Measurements from ENCODE around the gene CLCN2.

DNA sequence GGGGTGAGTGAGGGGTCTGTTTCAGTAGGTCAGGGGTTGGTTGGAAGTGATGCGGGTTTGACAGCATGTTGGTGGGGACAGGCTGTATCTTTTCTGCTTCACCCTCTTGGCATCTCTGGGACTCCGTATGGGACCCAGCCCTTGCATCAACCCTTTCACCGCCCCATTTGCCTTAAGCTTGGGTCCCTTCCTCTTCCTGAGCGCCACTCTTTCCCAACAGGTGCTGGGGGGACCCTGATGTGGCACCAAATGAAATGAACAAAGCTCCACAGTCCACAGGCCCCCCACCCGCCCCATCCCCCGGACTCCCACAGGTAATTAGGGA, 45.9 kb downstream of the CLCN2 start:
- TF ChIP-seq, protein P1, sequence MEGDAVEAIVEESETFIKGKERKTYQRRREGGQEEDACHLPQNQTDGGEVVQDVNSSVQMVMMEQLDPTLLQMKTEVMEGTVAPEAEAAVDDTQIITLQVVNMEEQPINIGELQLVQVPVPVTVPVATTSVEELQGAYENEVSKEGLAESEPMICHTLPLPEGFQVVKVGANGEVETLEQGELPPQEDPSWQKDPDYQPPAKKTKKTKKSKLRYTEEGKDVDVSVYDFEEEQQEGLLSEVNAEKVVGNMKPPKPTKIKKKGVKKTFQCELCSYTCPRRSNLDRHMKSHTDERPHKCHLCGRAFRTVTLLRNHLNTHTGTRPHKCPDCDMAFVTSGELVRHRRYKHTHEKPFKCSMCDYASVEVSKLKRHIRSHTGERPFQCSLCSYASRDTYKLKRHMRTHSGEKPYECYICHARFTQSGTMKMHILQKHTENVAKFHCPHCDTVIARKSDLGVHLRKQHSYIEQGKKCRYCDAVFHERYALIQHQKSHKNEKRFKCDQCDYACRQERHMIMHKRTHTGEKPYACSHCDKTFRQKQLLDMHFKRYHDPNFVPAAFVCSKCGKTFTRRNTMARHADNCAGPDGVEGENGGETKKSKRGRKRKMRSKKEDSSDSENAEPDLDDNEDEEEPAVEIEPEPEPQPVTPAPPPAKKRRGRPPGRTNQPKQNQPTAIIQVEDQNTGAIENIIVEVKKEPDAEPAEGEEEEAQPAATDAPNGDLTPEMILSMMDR (IDR thresholded peaks at IDR 0.05; ENCODE audit: low read depth, low read length) = no peak
- TF ChIP-seq POLR2A (IDR thresholded peaks at IDR 0.05; ENCODE audit: extremely low read depth, insufficient read length) (no peak), MYC (IDR thresholded peaks at IDR 0.05; ENCODE audit: low read depth, low read length) (no peak)
- TF ChIP-seq, protein P2, sequence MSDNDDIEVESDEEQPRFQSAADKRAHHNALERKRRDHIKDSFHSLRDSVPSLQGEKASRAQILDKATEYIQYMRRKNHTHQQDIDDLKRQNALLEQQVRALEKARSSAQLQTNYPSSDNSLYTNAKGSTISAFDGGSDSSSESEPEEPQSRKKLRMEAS (IDR thresholded peaks at IDR 0.05; ENCODE audit: low read depth, low read length) = no peak

Data from NB4 (cell line).